Esophagus muscularis mucosa (tissue), 4 donors: Measurements from ENCODE around the gene C1orf74. TPM values are rescaled to one million over a fixed set of nuclear protein-coding genes. Genes with fewer than 3 reads are reported as not detected.

ENCODE experiments used
- DNase-seq: peaks from one replicate; pipeline ENCODE4 v3.0.0-alpha.2; 2017; ENCODE audit errors: extremely low spot score
- H3K27ac ChIP-seq, 4 donors: fragments of 200-600 bp; sonication (generic); replicated peaks in 1 of 4; 1 replicate in 3 of 4; 2 replicates in 1 of 4; pipeline ENCODE4 v1.5.1; 2016 to 2019; ENCODE audit warnings: mild to moderate bottlenecking in 1 of 4
- H3K27me3 ChIP-seq, 4 donors: fragments of 200-600 bp; sonication (generic); one replicate each; pipeline versions ENCODE4 v1.5.1 to v1.6.0; 2016 to 2019
- H3K36me3 ChIP-seq, 4 donors: fragments of 200-600 bp; sonication (generic); one replicate each; pipeline ENCODE4 v1.5.1; 2016 to 2019
- H3K4me1 ChIP-seq, 4 donors: fragments of 200-600 bp; sonication (generic); one replicate each; pipeline ENCODE4 v1.5.1; 2016 to 2019
- H3K4me3 ChIP-seq, 4 donors: fragments of 200-600 bp; sonication (generic); 1 replicate in 2 of 4; 2 replicates in 2 of 4; pipeline ENCODE4 v1.5.1; 2016 to 2019; ENCODE audit warnings: mild to moderate bottlenecking in 4 of 4, moderate library complexity in 1 of 4
- H3K9me3 ChIP-seq, 4 donors: fragments of 200-600 bp; sonication (generic); 1 replicate in 3 of 4; 2 replicates in 1 of 4; pipeline ENCODE4 v1.5.1; 2016 to 2019
- EP300 ChIP-seq: sonication (generic); formaldehyde crosslinking; IDR thresholded peaks from one replicate; pipeline ENCODE4 v1.6.1; 2017; ENCODE audit warnings: antibody characterized with exemption
- POLR2A ChIP-seq: fragments of 450-650 bp; IDR thresholded peaks from one replicate; pipeline ENCODE4 v1.6.1; 2017; ENCODE audit warnings: antibody characterized with exemption, moderate library complexity, mild to moderate bottlenecking, low read depth
- POLR2AphosphoS5 ChIP-seq, 2 donors: sonication (generic); formaldehyde crosslinking; IDR thresholded peaks; one replicate each; pipeline ENCODE4 v1.6.1; 2017; ENCODE audit warnings: antibody characterized with exemption in 2 of 2
- WGBS: methylation state at CpG from one replicate; pipeline ENCODE4 v1.1.5; 2018; 5-methylcytosine and 5-hydroxymethylcytosine counted together
- intact Hi-C: fragments of 100-400 bp; cut with DNase I; formaldehyde crosslinking; loops from one replicate; pipeline ENCODE4 v1.15.1; 2023
- total RNA-seq, 4 donors: library from RNA; depleted of rRNA; stranded (reverse); fragments of >200 nt; gene quantifications; one replicate each; pipeline versions ENCODE4 v1.1.0 to v1.2.1, GENCODE V29; 2016
- TF ChIP-seq, protein P1 (sequence below), 3 experiments: fragments of 200-600 bp in 2 of 3; fragments of 450-650 bp in 1 of 3; sonication (generic) in 2 of 3; IDR thresholded peaks; one replicate each; pipeline ENCODE4 v1.5.1; 2017 to 2019; ENCODE audit warnings: antibody characterized with exemption in 3 of 3, mild to moderate bottlenecking in 2 of 3, moderate library complexity in 1 of 3

Gene C1orf74
- total RNA-seq, 4 donors from 2014 or later = 0.42 to 1.6 (median 0.86) TPM

DNA sequence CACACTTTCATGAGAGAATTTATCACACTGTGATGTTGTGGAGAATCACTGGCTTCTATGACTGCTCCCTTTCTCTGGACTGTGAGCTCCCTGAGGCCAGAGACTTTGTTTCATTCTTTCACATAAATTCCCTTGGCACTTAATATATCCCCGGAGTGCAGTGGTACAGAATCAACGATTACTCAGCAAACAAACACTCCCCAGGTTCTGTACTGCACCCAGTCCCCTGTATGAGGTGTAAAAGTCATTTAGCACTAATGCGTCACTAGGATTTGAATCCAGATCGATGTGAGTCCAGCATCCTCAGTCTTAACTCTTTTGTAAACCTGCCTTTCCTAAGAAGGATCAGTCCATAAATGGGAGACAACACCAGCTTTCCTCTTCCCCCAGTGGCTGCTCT, 36.6 kb upstream of the C1orf74 start:
- Histone ChIP-seq H3K36me3 (no peaks in the 10 kb centered on the region), H3K27ac (no peak overlapping the region), H3K9me3 (no peaks in the 10 kb centered on the region), H3K4me3 (no peak overlapping the region), H3K27me3 (peaks cover 0 to 7% (median 0%) of the 10 kb centered on the region in 4 donors), H3K4me1 (no peaks in the 10 kb centered on the region)
- TF ChIP-seq, protein P1, sequence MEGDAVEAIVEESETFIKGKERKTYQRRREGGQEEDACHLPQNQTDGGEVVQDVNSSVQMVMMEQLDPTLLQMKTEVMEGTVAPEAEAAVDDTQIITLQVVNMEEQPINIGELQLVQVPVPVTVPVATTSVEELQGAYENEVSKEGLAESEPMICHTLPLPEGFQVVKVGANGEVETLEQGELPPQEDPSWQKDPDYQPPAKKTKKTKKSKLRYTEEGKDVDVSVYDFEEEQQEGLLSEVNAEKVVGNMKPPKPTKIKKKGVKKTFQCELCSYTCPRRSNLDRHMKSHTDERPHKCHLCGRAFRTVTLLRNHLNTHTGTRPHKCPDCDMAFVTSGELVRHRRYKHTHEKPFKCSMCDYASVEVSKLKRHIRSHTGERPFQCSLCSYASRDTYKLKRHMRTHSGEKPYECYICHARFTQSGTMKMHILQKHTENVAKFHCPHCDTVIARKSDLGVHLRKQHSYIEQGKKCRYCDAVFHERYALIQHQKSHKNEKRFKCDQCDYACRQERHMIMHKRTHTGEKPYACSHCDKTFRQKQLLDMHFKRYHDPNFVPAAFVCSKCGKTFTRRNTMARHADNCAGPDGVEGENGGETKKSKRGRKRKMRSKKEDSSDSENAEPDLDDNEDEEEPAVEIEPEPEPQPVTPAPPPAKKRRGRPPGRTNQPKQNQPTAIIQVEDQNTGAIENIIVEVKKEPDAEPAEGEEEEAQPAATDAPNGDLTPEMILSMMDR (IDR thresholded peaks at IDR 0.05) = no peak
- no peak for TF ChIP-seq POLR2A
- TF ChIP-seq POLR2AphosphoS5 (IDR thresholded peaks at IDR 0.05) = no peak
- TF ChIP-seq EP300 = no peak
- DNase-seq = no peak
- intact Hi-C loops = no loop called here
- WGBS = 83% methylated on average over 4 of the region's 4 CpGs

DNA sequence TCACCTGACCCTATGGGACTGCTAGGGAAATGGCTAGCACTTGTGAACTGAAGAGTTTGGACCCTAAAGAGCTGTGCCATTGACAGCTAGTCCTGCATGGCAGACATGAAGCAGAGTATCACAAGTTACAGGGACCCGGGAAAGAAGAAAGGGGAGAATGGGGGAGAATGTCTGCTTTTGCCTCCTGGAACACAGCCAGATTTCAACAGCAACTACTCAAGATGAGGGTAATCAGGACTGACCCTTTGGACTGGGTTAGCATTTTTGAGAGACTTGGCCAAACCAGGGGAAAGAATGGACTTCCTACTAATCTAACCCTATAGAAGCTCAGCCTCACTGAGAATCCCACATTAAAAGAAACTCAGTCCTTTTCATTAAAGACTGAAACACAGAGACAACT, 34.7 kb upstream of the C1orf74 start:
- intact Hi-C loops = no loop called here
- Histone ChIP-seq H3K4me3 (no peak overlapping the region), H3K36me3 (no peaks in the 10 kb centered on the region), H3K27ac (no peak overlapping the region), H3K4me1 (no peaks in the 10 kb centered on the region), H3K9me3 (no peaks in the 10 kb centered on the region), H3K27me3 (peaks cover 0 to 7% (median 0%) of the 10 kb centered on the region in 4 donors)
- DNase-seq = no peak
- TF ChIP-seq POLR2AphosphoS5 (IDR thresholded peaks at IDR 0.05) (no peak), POLR2A (no peak), EP300 (no peak)
- TF ChIP-seq, protein P1 (IDR thresholded peaks at IDR 0.05) = no peak
- 56% methylated on average over 1 of the region's 1 CpG for WGBS

DNA sequence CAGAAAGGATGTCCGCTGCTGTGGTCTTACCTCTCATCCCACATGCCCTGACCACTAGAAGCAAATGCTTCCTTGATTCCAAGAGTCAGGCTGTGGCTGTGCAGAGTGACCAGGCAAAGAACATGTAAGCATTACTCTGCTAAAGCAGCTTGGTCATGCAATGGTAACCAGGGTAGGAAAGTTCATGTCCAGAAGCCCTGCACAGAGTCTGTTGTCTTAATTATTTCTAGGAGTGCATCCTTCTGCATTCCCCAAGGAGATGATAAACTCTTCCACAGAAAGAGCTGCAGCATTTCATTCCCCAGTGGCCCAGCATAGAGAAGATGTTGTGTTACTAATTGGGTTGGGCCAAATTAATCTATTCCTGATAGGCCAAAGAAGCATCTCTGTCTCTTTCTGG, 33.3 kb upstream of the C1orf74 start:
- Histone ChIP-seq H3K9me3 (no peaks in the 10 kb centered on the region), H3K4me1 (no peaks in the 10 kb centered on the region), H3K4me3 (no peak overlapping the region), H3K27me3 (peaks cover 0 to 7% (median 0%) of the 10 kb centered on the region in 4 donors), H3K36me3 (no peaks in the 10 kb centered on the region), H3K27ac (no peak overlapping the region)
- intact Hi-C loops = no loop called here
- WGBS = 100% methylated on average over 1 of the region's 1 CpG
- no peak for DNase-seq
- TF ChIP-seq POLR2AphosphoS5 (IDR thresholded peaks at IDR 0.05) = no peak
- TF ChIP-seq EP300 = no peak
- TF ChIP-seq, protein P1 (IDR thresholded peaks at IDR 0.05) = no peak
- no peak for TF ChIP-seq POLR2A

DNA sequence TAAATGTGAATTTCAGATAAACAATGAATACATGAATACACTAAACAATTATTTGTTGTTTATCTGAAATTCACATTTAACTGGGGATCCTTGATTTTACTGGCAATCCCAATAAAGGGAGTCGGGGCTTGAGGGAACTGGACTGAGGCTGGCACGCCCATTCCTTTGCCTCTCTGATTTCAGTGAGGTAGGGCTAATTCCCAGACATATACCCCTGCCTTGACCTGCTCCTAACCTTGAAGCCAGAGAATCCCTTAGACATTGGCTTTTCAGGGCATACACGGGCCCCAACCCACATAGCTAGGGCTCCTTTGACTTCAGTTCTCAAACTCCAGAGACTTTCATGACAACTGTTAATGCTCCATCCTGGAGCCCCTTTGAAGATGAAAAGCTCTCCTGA, 32.6 kb upstream of the C1orf74 start:
- no peaks in the 10 kb centered on the region for H3K9me3 ChIP-seq
- H3K36me3 ChIP-seq = no peaks in the 10 kb centered on the region
- no peak overlapping the region for H3K4me3 ChIP-seq
- no peak for TF ChIP-seq POLR2AphosphoS5 (IDR thresholded peaks at IDR 0.05)
- no peak for TF ChIP-seq EP300
- no peak for TF ChIP-seq POLR2A
- TF ChIP-seq, protein P1 (IDR thresholded peaks at IDR 0.05) = no peak
- intact Hi-C loops = no loop called here
- DNase-seq = peak; percentile 37
- H3K27ac ChIP-seq = no peak overlapping the region
- H3K27me3 ChIP-seq = peaks cover 0 to 7% (median 0%) of the 10 kb centered on the region in 4 donors
- WGBS = 73% methylated on average over 3 of the region's 3 CpGs
- H3K4me1 ChIP-seq = no peaks in the 10 kb centered on the region

DNA sequence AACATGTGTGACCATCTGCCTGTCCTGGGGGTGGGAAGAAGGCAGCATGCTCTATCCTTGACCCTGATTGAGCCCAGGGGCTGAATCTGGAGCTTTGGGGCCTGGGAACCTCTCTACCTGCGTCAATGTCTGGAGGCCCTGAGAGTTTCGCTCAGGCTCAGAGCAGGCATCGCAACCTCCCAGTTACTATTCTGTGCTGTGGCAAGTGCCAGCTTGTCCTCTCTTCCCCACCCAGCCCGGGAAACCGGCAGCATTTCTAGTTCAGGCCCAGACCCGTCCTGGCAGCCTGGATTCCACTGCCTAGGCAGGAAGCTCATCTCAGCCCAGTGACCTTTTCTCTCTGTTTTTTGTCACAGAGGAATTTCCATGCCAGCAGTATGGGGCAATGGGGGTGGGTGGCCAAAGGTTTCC, 31.6 kb upstream of the C1orf74 start:
- no peaks in the 10 kb centered on the region for H3K4me1 ChIP-seq
- peaks cover 0 to 7% (median 0%) of the 10 kb centered on the region in 4 donors for H3K27me3 ChIP-seq
- TF ChIP-seq EP300 (no peak), POLR2A (no peak), POLR2AphosphoS5 (IDR thresholded peaks at IDR 0.05) (no peak)
- TF ChIP-seq, protein P1 (IDR thresholded peaks at IDR 0.05) = no peak
- no peaks in the 10 kb centered on the region for H3K9me3 ChIP-seq
- peak; percentile 79 for DNase-seq
- WGBS = 94% methylated on average over 5 of the region's 6 CpGs
- no peak overlapping the region for H3K27ac ChIP-seq
- H3K4me3 ChIP-seq = no peak overlapping the region
- H3K36me3 ChIP-seq = no peaks in the 10 kb centered on the region
- intact Hi-C loops = no loop called here
